IPS-NIHi11 (cell line): ENCODE data around the gene ZNF441.
"Not testable (repeated sequence)": the region's sequence is repeated elsewhere in the genome, so short reads cannot be mapped to it uniquely, and the experiment has no call there.

Source experiments
- DNase-seq: peaks from one replicate; pipeline ENCODE4 v3.0.0; 2012; ENCODE audit warnings: mixed read lengths, low spot score

ZNF441 gene

GRCh38 chr19:11766597-11767591 lies at the start of gene ZNF441:
TSS of gene ZNF441 (plus strand) at chr19:11767000. CDS start at chr19:11767194, 194 bp downstream.
- peak; percentile 94 for DNase-seq

- DNase-seq = no peak
Measured at GRCh38 chr19:11721681-11722080, 45.1 kb upstream of the ZNF441 start.

GRCh38 chr19:11722414-11722813 lies 44.4 kb upstream of the ZNF441 start:
- no peak for DNase-seq

GRCh38 chr19:11729586-11729985 lies 37.2 kb upstream of the ZNF441 start:
- DNase-seq = no peak

- DNase-seq = no peak
Measured at GRCh38 chr19:11735375-11735774, 31.4 kb upstream of the ZNF441 start.

- DNase-seq = no peak
Measured at GRCh38 chr19:11736696-11737095, 30.1 kb upstream of the ZNF441 start.

GRCh38 chr19:11737964-11738745 lies 28.6 kb upstream of the ZNF441 start:
- peak; percentile 27 for DNase-seq

- peak; percentile 92 for DNase-seq
Measured at GRCh38 chr19:11738746-11739620, 27.8 kb upstream of the ZNF441 start, which contains the start of gene ZNF823. TSS of gene ZNF823 (minus strand) at chr19:11738946. CDS start at chr19:11738819, 127 bp downstream.

- DNase-seq = no peak
Measured at GRCh38 chr19:11745869-11746268, 20.9 kb upstream of the ZNF441 start.

- DNase-seq = no peak
Measured at GRCh38 chr19:11747277-11747676, 19.5 kb upstream of the ZNF441 start.

- DNase-seq = no peak
Measured at GRCh38 chr19:11749751-11750150, 17.0 kb upstream of the ZNF441 start.

- DNase-seq = no peak
Measured at GRCh38 chr19:11752244-11752736, 14.5 kb upstream of the ZNF441 start.

- no peak for DNase-seq
Measured at GRCh38 chr19:11754663-11755062, 12.1 kb upstream of the ZNF441 start.

- DNase-seq = no peak
Measured at GRCh38 chr19:11756965-11757364, 9.8 kb upstream of the ZNF441 start.

GRCh38 chr19:11759805-11760204 lies 7.0 kb upstream of the ZNF441 start:
- no peak for DNase-seq

- no peak for DNase-seq
Measured at GRCh38 chr19:11763117-11763516, 3.7 kb upstream of the ZNF441 start.

- DNase-seq = no peak
Measured at GRCh38 chr19:11763611-11764010, 3.2 kb upstream of the ZNF441 start.

GRCh38 chr19:11767633-11768133 lies 883 bp downstream of the ZNF441 start:
- peak; percentile 6 for DNase-seq

GRCh38 chr19:11769995-11770394 lies 3.2 kb downstream of the ZNF441 start:
- DNase-seq = no peak

- DNase-seq = not testable (repeated sequence)
Measured at GRCh38 chr19:11771520-11771919, 4.7 kb downstream of the ZNF441 start.

GRCh38 chr19:11776669-11777068 lies 9.9 kb downstream of the ZNF441 start:
- DNase-seq = not testable (repeated sequence)
